Endometrium (tissue), 2 donors: ENCODE results near the gene MAPK1.
"Not testable (repeated sequence)": the region's sequence is repeated elsewhere in the genome, so short reads cannot be mapped to it uniquely, and the experiment has no call there.

Experiments used
- FAIRE-seq: peaks from 2 replicates; lab custom pipeline; 2012; peaks lifted over from hg19 to GRCh38; lab: Jason Lieb, UNC
- donor health status: control.
- donor health status: control.

Gene MAPK1

DNA sequence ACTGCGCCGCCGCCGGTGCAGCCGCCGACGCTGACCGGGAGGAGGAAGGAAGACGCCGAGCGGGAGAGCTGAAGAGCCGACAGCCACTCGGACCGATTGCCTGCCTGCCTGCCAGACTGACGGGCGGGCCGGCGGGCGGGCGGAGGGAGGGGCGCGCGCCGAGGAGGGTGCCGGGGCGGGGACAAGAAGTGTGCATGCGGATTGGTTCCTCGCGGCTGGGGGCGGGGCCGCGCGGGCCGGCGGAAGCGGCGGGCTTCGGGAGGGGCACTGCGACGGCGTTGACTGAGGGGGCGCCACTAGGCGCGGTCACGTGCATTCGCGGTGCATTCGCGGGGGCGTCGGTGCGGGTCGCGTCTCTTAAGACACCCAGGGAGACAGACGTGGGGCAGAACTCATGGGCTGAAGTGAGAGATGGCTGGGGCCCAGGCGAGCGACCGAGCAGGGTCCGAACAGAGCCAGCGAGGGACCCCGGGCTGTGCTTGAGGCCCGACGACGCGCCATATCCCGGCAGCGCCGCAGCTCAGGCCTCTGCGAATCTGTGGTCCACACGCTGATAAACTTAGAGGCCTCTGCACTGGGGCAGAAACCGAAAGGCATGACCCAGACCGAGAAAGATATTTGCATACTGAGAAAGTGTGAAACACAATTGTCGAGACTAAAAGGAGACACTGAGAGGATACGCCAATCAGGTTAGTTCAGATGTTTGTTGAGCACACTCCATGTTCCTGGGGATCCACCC, at the start of gene MAPK1:
Gene MAPK1, minus strand, starts transcription at position 118 of the 739 bp plus-strand sequence. CDS start 205 bp downstream, outside the sequence.
- FAIRE-seq: no peak

DNA sequence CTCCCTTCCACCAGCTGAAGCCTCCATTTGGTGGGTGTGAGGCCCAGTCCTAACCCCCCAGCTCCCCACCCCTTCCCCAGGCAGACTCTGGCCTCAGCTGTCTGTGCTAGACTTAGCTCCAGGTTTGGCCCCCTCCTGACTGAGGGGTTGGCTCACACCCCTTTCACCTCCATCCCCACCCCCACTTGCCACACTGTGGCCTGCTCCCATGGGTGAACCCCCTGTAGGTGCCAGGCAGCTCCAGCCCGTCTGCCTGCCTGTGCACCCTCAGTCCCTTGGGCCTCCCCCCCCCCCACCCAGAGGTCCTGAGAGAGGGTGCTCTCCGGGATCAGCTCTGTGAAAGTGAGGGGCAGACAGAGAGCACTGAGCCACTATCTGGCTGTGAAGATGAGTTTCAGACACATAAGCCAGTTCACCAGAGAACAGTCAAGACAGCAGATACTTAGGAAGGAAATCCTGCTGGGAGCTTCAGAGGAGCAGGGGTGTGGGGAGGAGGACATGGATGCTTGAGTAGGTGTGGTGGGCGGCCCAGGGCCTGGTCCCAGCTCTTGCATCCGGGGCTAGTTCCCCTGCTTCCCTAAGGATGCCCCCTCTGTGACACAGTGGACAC, 49.0 kb upstream of the MAPK1 start:
- no peak for FAIRE-seq

- no peak for FAIRE-seq
These were observed 48.3 kb upstream of the MAPK1 start for GRCh38 chr22:21915624-21916308.

DNA sequence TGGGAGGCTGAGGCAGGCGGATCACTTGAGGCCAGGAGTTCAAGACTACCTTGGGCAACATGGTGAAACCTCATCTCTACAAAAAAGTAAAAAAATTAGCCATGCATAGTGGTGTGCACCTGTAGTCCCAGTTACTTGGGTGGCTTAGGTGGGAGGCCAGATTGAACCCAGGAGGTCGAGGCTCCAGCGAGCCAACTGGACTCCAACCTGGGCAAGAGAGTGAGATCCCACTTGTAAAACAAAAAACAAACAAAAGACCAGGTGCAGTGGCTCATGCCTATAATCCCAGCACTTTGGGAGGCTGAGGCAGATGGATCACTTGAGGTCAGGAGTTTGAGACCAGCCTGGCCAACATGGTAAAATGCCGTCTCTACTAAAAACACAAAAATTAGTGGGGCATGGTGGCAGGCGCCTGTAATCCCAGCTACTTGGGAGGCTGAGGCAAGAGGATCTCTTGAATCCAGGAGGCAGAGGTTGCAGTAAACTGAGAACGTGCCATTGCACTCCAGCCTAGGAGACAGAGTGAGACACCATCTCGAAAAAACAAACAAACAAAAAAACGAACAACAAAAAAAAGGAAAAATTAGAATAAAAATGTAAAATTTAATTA, 46.7 kb upstream of the MAPK1 start:
- not testable (repeated sequence) for FAIRE-seq

DNA sequence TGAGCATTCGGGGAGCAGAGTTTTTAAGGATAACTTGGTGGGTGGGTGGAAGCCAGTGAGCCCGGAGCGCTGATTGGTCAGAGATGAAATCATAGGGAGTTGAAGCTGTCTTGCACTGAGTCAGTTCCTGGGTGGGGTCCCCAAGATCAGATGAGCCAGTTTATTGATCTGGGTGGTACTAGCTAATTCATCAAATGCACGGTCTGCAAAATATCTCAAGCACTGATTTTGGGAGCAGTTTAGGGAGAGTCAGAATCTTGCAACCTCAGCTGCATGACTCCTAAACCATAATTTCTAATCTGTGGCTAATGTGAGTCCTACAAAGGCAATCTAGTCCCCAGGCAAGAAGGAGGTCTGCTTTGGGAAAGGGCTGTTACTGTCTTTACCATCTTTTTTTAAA, 42.9 kb upstream of the MAPK1 start:
- FAIRE-seq: not testable (repeated sequence)

GRCh38 chr22:21909871-21910270, 42.4 kb upstream of the MAPK1 start:
- FAIRE-seq: no peak

- FAIRE-seq: no peak
These were observed 40.4 kb upstream of the MAPK1 start for GRCh38 chr22:21907638-21908522.

DNA sequence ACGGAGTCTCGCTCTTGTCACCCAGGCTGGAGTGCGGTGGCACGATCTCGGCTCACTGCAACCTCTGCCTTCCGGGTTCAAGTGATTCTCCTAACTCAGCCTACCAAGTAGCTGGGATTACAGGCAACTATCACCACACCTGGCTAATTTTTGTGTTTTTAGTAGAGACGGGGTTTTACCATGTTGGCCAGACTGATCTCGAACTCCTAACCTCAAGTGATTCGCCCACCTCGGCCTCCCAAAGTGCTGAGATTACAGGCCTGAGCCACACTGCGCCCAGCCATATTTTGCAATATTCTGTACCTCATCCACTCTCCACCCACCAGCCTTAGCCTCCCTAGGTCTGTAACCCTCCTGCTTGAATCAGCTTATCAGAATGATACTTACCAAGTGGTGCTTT, 37.8 kb upstream of the MAPK1 start:
- not testable (repeated sequence) for FAIRE-seq

GRCh38 chr22:21904250-21904789, 36.9 kb upstream of the MAPK1 start:
- no peak for FAIRE-seq

- FAIRE-seq: no peak
These were observed 35.8 kb upstream of the MAPK1 start for GRCh38 chr22:21903283-21903682.

DNA sequence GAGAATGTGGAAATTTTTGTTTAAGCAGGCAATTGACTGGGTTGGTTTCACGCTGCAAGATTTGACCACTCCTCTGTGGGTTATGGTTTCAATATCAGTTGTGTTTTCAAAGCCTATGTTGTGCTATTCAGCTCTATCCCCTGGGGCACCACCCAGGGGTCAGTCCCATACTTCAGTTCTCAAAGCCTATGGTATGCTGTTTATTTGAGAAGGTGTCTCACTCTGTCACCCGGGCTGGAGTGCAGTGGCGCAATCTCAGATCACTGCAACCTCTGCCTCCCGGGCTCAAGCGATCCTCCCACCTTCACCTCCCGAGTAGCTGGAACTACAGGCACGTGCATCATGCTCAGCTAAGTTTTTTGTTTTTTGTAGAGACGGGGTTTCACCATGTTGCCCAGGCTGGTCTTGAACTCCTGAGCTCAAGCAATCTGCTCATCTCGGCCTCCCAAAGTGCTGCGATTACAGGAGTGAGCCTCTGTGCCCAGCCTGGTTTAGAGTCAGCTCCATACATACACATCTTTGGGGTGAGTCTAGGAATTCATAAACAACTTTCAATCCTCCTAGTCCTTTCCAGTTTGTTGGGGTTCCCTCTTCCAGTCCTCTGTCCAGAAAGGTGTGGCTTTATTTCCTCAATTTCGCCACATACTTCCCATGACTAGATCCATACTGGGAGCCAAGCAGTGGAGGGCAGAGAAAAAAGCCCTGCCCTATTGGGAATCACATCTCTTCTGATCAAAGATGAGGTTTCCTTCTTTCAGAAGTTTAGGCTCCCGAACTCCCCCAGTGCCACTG, 35.0 kb upstream of the MAPK1 start:
- FAIRE-seq: no peak

DNA sequence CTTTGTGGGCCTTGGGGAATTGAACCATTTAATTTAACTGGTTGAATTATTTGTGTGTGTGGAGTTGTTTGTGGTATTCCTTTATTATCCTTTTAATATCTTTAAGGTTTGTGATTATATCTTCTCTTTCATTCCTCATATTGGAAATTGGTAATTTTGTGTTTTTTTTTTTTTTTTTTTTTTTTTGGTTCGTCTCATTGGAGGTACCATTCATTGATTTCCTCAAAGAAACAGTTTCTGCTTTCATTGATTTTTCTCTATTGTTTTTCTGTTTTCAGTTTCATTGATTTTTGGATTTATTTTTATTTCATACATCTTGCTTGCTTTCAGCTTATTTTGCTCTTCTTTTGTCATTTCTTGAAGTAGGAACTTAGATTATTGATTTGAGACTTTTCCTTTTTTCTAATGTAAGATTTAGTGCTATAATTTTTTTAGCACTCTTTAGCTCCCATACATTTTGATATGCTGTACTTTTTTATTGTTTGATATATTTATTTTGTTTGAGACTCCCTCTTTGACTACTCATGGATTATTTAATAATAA, 31.0 kb upstream of the MAPK1 start:
- FAIRE-seq: no peak

- no peak for FAIRE-seq
These were observed 29.6 kb upstream of the MAPK1 start for GRCh38 chr22:21896951-21897513.

DNA sequence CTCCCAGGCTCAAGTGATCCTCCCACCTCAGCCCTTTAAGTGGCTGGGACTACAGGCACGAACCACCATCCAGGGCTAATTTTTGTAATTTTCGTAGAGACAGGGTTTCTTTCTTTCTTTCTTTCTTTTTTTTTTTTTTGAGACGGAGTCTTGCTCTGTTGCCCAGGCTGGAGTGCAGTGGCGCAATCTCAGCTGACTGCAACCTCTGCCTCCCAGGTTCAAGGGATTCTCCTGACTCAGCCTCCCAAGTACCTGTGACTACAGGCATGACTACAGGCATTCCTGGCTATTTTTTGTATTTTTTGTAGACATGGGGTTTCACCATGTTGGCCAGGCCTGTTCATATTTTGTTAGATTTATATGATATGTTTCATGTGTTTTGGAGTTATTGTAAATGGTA, 28.8 kb upstream of the MAPK1 start:
- not testable (repeated sequence) for FAIRE-seq

GRCh38 chr22:21894799-21895198, 27.4 kb upstream of the MAPK1 start:
- FAIRE-seq: no peak

DNA sequence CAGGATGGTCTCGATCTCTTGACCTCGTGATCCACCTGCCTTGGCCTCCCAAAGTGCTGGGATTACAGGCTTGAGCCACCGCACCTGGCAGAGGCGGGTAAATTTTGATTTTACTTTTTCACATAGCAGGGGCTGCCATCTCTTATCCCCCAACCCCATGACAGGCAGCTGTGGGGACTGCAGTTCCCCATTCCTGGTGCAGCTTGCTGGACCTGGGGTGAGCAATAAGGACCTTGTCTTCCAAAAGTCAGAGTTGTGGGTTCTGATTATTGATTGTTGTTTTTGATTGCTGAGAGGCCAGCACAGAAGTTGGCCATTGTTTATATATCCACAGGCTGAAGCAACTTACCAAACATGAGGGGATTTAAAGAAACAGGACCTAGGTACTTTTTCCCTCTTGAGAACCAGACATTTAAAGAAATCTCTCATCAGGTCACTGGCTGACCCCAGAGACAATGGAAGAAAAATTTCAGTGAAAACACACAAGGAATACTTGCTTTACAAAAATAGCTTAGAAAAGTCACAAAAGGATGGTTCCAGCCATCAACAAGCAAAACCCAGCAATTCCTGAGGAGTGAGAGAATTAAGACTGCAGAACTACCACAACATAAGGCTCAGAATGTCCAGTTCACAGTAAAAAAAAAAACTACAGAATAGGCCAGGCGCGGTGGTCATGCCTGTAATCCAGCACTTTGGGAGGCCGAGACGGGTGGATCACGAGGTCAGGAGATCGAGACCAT, 22.0 kb upstream of the MAPK1 start:
- no peak for FAIRE-seq

GRCh38 chr22:21887841-21888240, 20.4 kb upstream of the MAPK1 start:
- FAIRE-seq: no peak

DNA sequence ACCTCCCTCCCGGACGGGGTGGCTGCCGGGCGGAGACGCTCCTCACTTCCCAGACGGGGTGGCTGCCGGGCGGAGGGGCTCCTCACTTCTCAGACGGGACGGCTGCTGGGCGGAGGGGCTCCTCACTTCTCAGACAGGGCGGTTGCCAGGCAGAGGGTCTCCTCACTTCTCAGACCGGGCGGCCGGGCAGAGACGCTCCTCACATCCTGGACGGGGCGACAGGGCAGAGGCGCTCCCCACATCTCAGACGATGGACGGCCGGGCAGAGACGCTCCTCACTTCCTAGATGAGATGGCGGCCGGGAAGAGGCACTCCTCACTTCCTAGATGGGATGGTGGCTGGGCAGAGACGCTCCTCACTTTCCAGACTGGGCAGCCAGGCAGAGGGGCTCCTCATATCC, 16.5 kb upstream of the MAPK1 start:
- not testable (repeated sequence) for FAIRE-seq

GRCh38 chr22:21882754-21883333, 15.4 kb upstream of the MAPK1 start:
- FAIRE-seq: not testable (repeated sequence)
